ENCODE data around the gene KLF7. TPM values are rescaled to one million over a fixed set of nuclear protein-coding genes. Genes with fewer than 3 reads are reported as not detected.

KLF7 gene
- polyA plus RNA-seq, 2 of the 4 experiments (the other 2 are of a cell fraction): 17.8 to 29.8 TPM

GRCh38 chr2:207117668-207118067 lies 48.1 kb downstream of the KLF7 start:
- Histone ChIP-seq H3K4me1 (peaks cover 35% of the 10 kb centered on the region), H3K4me2 (no peak overlapping the region), H3K9me3 (no peaks in the 10 kb centered on the region), H3K27ac (no peak overlapping the region), H3K4me3 (no peak overlapping the region)
- FAIRE-seq: no peak
- 98% methylated on average over 2 of the region's 2 CpGs for WGBS (ENCODE audit: missing lambda C conversion rate)
- CTCF ChIA-PET: no interaction called here
- ATAC-seq: no peak
- TF ChIP-seq CBX8 (IDR thresholded peaks at IDR 0.05) (no peak), NFE2L2 (conservative IDR thresholded peaks at IDR 0.05; ENCODE audit: low read length) (no peak), CEBPB (IDR thresholded peaks at IDR 0.05) (no peak), FOSB (CRISPR knock-in tag; IDR thresholded peaks at IDR 0.05) (no peak), GATA3 (IDR thresholded peaks at IDR 0.05; ENCODE audit: borderline replicate concordance) (no peak), CHD4 (IDR thresholded peaks at IDR 0.05; ENCODE audit: borderline replicate concordance) (no peak), TP53 (CRISPR knock-in tag; IDR thresholded peaks at IDR 0.05) (no peak), ELK1 (IDR thresholded peaks at IDR 0.05; ENCODE audit: low read depth, low read length) (no peak)
- no peak for DNase-seq (ENCODE audit: low read depth in 1 of 2, low spot score in 1 of 2)
- POLR2A ChIA-PET: no interaction called here

DNA sequence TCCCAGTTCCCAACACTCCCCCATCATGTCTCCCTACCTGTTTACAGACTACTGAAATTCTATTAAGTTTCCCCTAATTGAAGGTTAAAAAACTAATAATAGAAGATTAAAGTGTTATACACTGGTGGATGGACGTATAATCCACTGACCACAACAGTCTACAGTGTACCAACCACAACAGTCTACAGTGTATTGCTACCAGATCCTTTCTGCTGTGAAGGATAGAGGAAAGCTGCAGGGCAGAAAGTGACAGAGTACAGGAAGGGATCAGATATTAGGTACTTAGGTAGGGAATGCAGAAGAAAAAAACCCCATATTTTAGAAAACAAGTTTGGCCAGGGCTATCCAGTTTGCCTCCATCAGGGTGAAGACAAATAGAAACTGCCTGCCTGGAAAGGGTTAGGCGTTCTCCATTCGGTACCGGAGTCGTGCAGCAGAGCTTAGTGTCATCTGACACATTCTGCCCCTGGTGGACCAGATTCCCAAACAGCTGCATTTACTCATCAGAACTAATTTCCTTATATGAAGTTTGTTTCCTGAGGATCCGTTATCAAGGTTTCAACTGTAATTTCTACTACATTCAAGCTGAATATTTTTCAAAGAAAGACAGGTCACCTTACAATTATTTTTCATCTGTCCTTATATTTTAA lies 49.9 kb downstream of the KLF7 start:
- peaks cover 17% of the 10 kb centered on the region; the same call in 2 of the 3 replicates for H3K4me1 ChIP-seq
- POLR2A ChIA-PET: interaction anchor here (1.1 kb wide), 1 partner anchor 51 kb away, joined by 3 read pairs; the partner anchor contains the start of gene KLF7
- H3K9me3 ChIP-seq: no peaks in the 10 kb centered on the region
- no peak overlapping the region for H3K4me2 ChIP-seq
- WGBS (ENCODE audit: missing lambda C conversion rate): 78% methylated on average over 6 of the region's 6 CpGs
- FAIRE-seq (no peak), DNase-seq (ENCODE audit: low read depth in 1 of 2, low spot score in 1 of 2) (no peak), ATAC-seq (peak in 1 of 2 experiments; percentile 40; a peak in 3 of 6 replicates)
- no peak overlapping the region for H3K27ac ChIP-seq
- CTCF ChIA-PET: interaction anchor here (0.8 to 1.2 kb wide), 5 partner anchors 14 to 316 kb away, joined by 3 read pairs; partner anchors contain the start of gene KLF7
- no peak for TF ChIP-seq RCOR1 (IDR thresholded peaks at IDR 0.05; ENCODE audit: low read depth, low read length)
- no peak for TF ChIP-seq FOSL2 (IDR thresholded peaks at IDR 0.05)
- no peak for TF ChIP-seq FOSL2 (CRISPR knock-in tag; IDR thresholded peaks at IDR 0.05)
- TF ChIP-seq POLR2AphosphoS2 (conservative IDR thresholded peaks at IDR 0.05; ENCODE audit: low read length): peak; percentile 72
- no peak overlapping the region for H3K4me3 ChIP-seq

GRCh38 chr2:207113414-207113813 lies 52.3 kb downstream of the KLF7 start:
- Histone ChIP-seq H3K27ac (no peak overlapping the region), H3K4me3 (no peak overlapping the region), H3K9me3 (no peaks in the 10 kb centered on the region), H3K4me2 (no peak overlapping the region), H3K4me1 (0 out of 3 replicates have a peak, but pooled peaks cover 2% of the 10 kb centered on the region)
- FAIRE-seq (no peak), ATAC-seq (no peak), DNase-seq (ENCODE audit: low read depth in 1 of 2, low spot score in 1 of 2) (no peak)
- TF ChIP-seq RNF2 (IDR thresholded peaks at IDR 0.05; ENCODE audit: borderline replicate concordance, low read depth): no peak
- no peak for TF ChIP-seq BHLHE40 (IDR thresholded peaks at IDR 0.05; ENCODE audit: low read depth, low read length)
- no peak for TF ChIP-seq FOSL2 (IDR thresholded peaks at IDR 0.05)
- TF ChIP-seq FOSL2 (CRISPR knock-in tag; IDR thresholded peaks at IDR 0.05): no peak
- TF ChIP-seq RARB (CRISPR knock-in tag; IDR thresholded peaks at IDR 0.05): no peak
- no peak for TF ChIP-seq FOXS1 (CRISPR knock-in tag; IDR thresholded peaks at IDR 0.05)
- no peak for TF ChIP-seq TP53 (CRISPR knock-in tag; IDR thresholded peaks at IDR 0.05)
- no peak for TF ChIP-seq EP300 (IDR thresholded peaks at IDR 0.05)
- TF ChIP-seq ZSCAN20 (CRISPR knock-in tag; IDR thresholded peaks at IDR 0.05): no peak
- no peak for TF ChIP-seq EHMT2 (IDR thresholded peaks at IDR 0.05; ENCODE audit: low read depth)
- POLR2A ChIA-PET: no interaction called here
- CTCF ChIA-PET: no interaction called here

GRCh38 chr2:207112785-207113184 lies 53.0 kb downstream of the KLF7 start:
- ChIA-PET CTCF (no interaction called here), POLR2A (no interaction called here)
- FAIRE-seq: no peak
- no peak for ATAC-seq
- Histone ChIP-seq H3K4me3 (no peak overlapping the region), H3K9me3 (no peaks in the 10 kb centered on the region), H3K4me1 (0 out of 3 replicates have a peak, but pooled peaks cover 2% of the 10 kb centered on the region), H3K27ac (no peak overlapping the region), H3K4me2 (no peak overlapping the region)
- no peak for DNase-seq (ENCODE audit: low read depth in 1 of 2, low spot score in 1 of 2)
- no peak for TF ChIP-seq RFX5 (IDR thresholded peaks at IDR 0.05)
- no peak for TF ChIP-seq GATA3 (IDR thresholded peaks at IDR 0.05; ENCODE audit: borderline replicate concordance)
- TF ChIP-seq, protein P1, sequence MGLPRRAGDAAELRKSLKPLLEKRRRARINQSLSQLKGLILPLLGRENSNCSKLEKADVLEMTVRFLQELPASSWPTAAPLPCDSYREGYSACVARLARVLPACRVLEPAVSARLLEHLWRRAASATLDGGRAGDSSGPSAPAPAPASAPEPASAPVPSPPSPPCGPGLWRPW (IDR thresholded peaks at IDR 0.05): no peak
- no peak for TF ChIP-seq ELK1 (IDR thresholded peaks at IDR 0.05; ENCODE audit: low read depth, low read length)
- TF ChIP-seq NR3C1 (IDR thresholded peaks at IDR 0.05): no peak
- TF ChIP-seq ZFP36 (IDR thresholded peaks at IDR 0.05; ENCODE audit: borderline replicate concordance, partially characterized antibody): no peak
- no peak for TF ChIP-seq CBX2 (IDR thresholded peaks at IDR 0.05; ENCODE audit: borderline replicate concordance, low read depth)
- no peak for TF ChIP-seq CHD4 (IDR thresholded peaks at IDR 0.05; ENCODE audit: borderline replicate concordance)
- TF ChIP-seq RARB (CRISPR knock-in tag; IDR thresholded peaks at IDR 0.05): no peak
- 86% methylated on average over 2 of the region's 2 CpGs for WGBS (ENCODE audit: missing lambda C conversion rate)

All from A549 (cell line).